GM19452 (cell line): Measurements from ENCODE around the gene DDOST.
"Not testable (repeated sequence)": the region's sequence is repeated elsewhere in the genome, so short reads cannot be mapped to it uniquely, and the experiment has no call there.

Experiments
- ATAC-seq: cut with Tn5 transposase; IDR thresholded peaks from one replicate; pipeline ENCODE4 v1.9.1; 2021; ENCODE audit not compliant: unreplicated experiment

DDOST gene

GRCh38 chr1:20626524-20626923 is 34.6 kb downstream of the DDOST start:
- no peak for ATAC-seq

DNA sequence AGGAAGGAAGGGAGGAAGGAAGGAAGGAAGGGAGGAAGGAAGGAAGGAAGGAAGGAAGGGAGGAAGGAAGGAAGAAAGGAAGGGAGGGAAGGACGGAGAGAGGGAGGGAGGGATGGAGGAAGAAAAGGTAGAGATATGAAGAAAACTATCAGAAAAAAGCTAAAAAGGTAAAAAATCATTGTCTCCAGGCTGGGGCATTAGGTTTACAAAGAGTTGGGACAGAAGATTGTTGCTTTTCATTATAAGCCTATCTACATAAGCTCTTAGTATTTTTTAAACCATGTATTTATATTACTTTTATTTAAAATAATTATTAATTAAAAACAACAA is 35.1 kb downstream of the DDOST start:
- no peak for ATAC-seq

GRCh38 chr1:20625176-20626097 is 35.7 kb downstream of the DDOST start:
- ATAC-seq = no peak

- ATAC-seq = no peak
These were observed 36.5 kb downstream of the DDOST start for GRCh38 chr1:20624709-20625108.

DNA sequence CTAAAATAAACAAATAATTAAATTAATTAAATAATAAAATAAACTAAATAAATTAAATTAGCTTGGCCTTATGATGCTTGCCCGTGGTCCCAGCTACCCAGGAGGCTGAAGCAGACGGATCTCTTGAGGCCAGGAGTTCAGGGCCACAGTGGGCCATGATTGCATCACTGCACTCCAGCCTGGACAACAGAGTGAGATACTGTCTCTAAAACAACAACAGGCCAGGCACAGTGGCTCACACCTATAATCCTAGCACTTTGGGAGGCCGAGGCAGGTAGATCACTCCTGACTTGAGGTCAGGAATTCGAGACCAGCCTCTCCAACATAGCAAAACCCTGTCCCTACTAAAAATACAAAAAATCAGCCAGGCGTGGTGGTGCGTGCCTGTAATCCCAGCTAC is 40.2 kb downstream of the DDOST start:
- ATAC-seq = no peak

- no peak for ATAC-seq
These were observed 41.2 kb downstream of the DDOST start for GRCh38 chr1:20619999-20620398.

DNA sequence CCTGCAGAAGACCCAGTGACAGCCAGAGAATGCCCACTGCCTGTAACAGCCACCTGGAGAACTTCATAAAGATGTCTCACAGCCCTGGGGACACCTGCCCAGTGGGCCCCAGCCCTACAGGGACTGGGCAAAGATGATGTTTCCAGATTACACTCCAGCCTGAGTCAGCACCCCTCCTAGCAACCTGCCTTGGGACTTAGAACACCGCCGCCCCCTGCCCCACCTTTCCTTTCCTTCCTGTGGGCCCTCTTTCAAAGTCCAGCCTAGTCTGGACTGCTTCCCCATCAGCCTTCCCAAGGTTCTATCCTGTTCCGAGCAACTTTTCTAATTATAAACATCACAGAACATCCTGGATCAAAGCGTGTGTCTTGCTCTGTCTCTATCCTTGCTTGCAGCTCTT is 42.6 kb downstream of the DDOST start:
- no peak for ATAC-seq

DNA sequence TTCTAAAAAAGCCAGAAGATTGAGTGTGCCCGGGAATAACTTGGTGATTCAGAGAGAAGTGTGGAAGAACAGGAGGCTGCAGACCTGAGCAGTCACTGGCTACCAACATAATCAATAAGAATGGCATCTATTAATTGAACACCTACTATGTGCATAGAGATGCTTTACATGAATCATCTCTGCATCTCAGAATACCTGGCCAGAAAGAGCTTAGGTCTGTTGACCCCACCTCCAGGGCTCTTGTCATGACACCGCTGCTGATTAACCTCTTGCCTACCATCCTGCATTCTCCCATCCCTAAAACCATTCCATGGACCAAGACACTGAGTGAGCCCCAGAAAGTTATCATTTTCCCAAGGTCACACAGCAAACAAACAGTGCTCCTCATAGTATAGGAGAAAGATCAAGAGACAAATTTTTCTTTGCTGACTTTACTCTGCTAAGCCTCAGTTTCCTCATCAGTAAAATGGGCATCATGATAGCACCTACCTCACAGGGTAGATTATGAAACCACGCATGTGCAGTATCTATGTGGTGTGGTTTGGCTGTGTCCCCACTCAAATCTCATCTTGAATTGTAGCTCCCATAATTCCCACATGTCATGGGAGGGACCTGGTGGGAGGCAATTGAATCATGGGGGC is 44.2 kb downstream of the DDOST start:
- ATAC-seq = no peak

DNA sequence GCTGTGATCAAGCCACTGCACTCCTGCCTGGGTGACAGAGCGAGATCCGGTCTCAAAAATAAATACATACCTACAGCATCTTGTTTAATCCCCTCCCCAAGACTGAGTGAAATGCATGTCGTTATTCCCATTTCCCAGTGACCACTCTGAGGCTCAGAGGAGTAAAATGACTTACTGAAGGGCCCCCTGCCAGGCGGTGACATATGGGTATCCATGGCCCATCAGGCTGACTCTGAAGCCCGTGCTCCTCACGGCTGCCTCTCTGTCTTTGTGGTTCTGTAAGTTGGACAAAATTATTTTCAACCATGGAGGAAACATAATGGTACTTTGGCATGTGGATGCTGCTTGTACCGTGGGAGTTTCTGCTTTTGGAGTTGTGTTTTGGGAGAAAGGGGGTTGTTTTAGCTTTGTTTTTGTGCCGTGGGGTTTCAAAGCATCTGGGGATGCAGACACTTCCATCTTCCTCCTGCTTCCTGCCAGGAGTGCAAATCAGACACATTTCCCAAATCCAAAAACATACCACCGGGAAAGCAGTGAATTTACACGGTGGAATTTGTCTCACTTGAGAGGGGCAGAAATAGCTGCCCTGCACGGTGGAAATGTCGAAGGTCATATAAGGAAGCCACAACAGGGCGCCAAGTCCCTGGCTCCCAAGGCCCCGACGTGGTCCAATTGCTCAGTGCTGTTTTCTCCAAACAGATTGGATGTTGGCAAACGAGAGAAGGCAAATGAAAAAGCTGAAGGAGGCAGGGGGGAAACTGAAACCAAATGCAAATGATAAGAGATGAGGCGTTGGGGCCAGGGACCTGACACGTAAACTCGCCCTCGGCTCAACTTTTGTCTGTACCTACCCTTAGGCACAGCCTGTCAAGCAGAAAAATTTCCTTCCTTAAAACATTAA is 45.0 kb downstream of the DDOST start:
- no peak for ATAC-seq

- no peak for ATAC-seq
These were observed 47.0 kb downstream of the DDOST start for GRCh38 chr1:20614131-20614579.

DNA sequence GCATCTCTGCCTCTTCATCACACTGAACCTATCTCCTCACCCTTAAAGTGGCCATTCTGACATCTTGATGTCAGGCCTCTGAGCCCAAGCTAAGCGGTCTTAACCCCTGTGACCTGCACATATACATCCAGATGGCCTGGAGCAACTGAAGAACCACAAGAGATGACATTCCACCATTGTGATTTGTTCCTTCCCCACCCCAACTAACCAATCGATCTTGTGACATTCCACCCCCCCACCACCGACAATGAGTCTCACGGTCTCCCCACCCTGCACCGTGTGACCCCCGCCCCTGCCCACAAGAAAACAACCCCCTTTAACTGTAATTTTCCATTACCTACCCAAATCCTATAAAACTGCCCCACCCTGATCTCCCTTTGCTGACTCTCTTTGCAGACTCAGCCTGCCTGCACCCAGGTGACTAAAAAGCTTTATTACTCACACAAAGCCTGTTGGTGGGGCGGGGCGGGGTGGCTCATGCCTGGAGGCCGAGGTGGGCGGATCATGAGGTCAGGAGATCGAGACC is 48.9 kb downstream of the DDOST start:
- no peak for ATAC-seq

GRCh38 chr1:20611652-20612051 is 49.5 kb downstream of the DDOST start:
- ATAC-seq = no peak

DNA sequence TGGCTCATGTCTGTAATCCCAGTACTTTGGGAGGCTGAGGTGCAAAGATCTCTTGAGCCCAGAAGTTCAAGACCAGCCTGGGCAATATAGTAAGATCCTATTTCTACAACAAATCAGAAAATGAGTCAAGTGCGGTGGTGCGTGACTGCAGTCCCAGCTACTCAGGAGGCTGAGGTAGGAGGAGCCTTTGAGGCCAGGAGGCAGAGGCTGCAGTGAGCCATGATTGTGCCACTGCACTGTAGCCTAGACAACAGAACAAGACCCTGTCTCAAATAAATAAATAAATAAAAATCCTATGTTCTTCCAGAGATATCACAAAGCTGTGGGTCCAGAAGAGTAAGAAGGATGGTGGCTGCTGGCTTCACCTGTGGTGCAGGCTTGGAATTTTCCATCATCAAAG is 50.2 kb downstream of the DDOST start:
- ATAC-seq = no peak

- ATAC-seq = no peak
These were observed 51.6 kb downstream of the DDOST start for GRCh38 chr1:20609541-20609940.

DNA sequence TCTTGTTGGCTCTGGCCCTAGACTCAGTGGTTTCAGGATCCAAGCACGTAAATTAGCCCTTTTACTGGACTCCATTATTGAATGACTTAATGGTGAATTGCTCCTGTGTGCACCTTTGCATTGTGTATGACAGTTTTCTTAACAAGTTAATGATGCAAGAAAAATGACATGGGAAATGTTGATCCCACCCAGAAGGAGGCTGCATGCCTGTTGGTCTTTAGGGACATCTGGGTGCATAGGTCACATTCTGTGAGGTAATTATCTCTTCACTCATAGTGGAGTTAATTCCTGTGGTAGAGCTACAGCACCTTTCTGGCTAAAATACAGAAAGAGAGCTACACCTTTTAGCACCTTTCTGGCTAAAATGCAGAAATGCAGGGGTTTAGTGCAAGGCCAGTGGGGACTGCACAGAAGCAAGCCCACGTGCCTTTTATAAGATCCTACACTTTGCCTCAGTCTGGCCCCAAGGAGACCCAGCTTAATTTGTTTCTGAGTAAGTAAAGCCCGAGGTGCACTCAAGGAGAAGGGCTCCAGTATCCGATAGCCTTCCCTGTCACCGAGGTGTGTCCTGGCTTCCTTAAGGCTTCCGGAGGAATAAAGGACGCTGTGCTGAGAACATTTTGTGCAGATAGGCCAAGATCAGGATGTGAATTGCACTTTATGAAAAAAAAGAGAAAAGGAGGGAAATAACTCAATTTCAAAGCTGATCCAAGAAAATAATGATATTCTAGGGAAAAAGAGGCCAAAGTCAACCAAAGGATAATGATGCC is 54.2 kb downstream of the DDOST start:
- ATAC-seq = not testable (repeated sequence)

DNA sequence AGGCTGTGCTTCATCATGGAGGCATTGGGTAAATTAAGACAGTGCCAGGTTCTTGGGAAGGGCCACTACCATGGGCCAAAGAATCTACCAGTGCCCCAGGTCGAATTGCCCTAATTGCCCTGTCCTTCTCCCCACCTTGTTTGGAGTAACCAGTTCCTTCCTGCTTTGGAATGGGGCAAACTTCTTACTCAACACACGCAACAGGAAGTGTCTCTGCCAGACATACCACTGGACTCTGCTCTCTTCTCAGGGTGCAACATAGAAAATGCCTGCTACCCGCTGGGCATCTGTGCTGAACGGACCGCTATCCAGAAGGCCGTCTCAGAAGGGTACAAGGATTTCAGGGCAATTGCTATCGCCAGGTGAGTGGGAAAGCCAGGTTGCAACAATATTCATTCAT is 56.5 kb downstream of the DDOST start:
- ATAC-seq = no peak

DNA sequence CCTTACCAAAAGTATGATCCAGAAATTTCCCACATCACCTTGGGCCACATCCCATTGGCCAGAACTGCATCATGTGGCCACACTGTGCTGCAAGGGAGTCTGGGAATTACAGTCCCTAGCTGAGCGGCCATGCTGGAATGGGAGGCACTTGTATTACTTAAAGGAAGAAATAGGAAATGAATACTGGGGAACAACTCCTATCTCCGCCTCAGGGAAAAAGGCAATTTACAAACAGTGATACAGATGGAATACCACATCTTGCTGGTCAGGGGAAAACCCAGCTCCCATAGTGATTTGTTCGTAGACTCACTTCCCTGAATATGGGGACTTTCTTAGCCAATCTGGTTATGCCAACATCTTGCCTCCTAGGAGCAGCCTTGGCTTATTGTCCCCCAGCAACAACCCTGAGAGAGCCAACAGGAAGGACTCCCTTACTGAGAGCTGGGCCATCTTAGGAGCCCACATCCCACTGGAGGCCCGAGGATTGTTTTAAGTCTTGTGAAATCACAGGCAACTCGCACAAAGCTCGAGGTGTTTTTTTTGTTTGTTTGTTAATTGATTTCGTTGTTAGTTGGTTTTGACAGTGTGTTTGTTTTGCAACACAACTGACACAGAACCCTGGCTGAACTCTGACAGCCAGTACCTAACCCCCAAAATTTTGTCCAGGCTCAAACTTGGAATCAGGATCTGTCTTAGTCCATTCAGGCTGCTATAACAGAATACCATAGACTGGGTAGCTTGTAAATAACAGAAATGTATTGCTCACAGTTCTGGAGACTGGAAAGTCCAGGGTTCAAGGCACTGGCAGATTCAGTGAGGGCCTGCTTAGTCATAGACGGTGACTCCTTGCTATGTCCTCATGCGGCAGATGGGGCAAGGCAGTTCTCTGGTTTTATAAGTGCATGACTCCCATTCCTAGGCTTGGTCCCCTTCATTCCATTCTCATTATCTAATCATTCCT is 57.4 kb downstream of the DDOST start:
- no peak for ATAC-seq

- ATAC-seq = no peak
These were observed 58.2 kb downstream of the DDOST start for GRCh38 chr1:20602851-20603450.
